ENCODE results near the gene UTP4. TPM values are rescaled to one million over a fixed set of nuclear protein-coding genes. Genes with fewer than 3 reads are reported as not detected.

The UTP4 gene
- total RNA-seq, 4 donors from 2014 or later: 32.9 to 85.7 (median 35.9) TPM

- TF ChIP-seq CTCF (IDR thresholded peaks at IDR 0.05): no peak
- no peak for DNase-seq (ENCODE audit: low spot score)
Measured at GRCh38 chr16:69106491-69107315, 25.7 kb upstream of the UTP4 start.

GRCh38 chr16:69107316-69107962, 25.0 kb upstream of the UTP4 start:
- DNase-seq (ENCODE audit: low spot score) (no peak), ATAC-seq (ENCODE audit: low FRiP score) (no peak)
- TF ChIP-seq CTCF (IDR thresholded peaks at IDR 0.05): no peak

More at GRCh38 chr16:69106491-69107315, 25.7 kb upstream of the UTP4 start:
- peak; percentile 37 for ATAC-seq (ENCODE audit: low FRiP score)

GRCh38 chr16:69108064-69108904, 24.2 kb upstream of the UTP4 start:
- DNase-seq (ENCODE audit: low spot score) (no peak), ATAC-seq (ENCODE audit: low FRiP score) (no peak)
- TF ChIP-seq CTCF (IDR thresholded peaks at IDR 0.05): no peak

GRCh38 chr16:69108905-69109252, 23.6 kb upstream of the UTP4 start:
- ATAC-seq (ENCODE audit: low FRiP score) (no peak), DNase-seq (ENCODE audit: low spot score) (no peak)
- TF ChIP-seq CTCF (IDR thresholded peaks at IDR 0.05): no peak

GRCh38 chr16:69109486-69110270, 22.8 kb upstream of the UTP4 start:
- TF ChIP-seq CTCF (IDR thresholded peaks at IDR 0.05): no peak
- ATAC-seq (ENCODE audit: low FRiP score): no peak
- DNase-seq (ENCODE audit: low spot score): no peak

GRCh38 chr16:69110406-69110805, 22.0 kb upstream of the UTP4 start:
- DNase-seq (ENCODE audit: low spot score) (no peak), ATAC-seq (ENCODE audit: low FRiP score) (no peak)
- no peak for TF ChIP-seq CTCF (IDR thresholded peaks at IDR 0.05)

Measured in omental fat pad (tissue), 4 donors.